Activated CD4-positive, alpha-beta memory T cell treated with anti-CD3 and anti-CD28 coated beads for 36 hours (primary cell): ENCODE data around the gene HOXD8. TPM values are rescaled to one million over a fixed set of nuclear protein-coding genes. Genes with fewer than 3 reads are reported as not detected.
A peak's percentile ranks its signal among the peaks of the same experiment; 100 is the strongest.

Source experiments
- CTCF ChIA-PET: fragments of 350-600 bp; sonication (Branson Sonifier 250); formaldehyde crosslinking; loops from one replicate; lab custom pipeline; 2021; ENCODE audit warnings: antibody characterized with exemption, inconsistent platforms; lab: Charles Lee
- POLR2A ChIA-PET: fragments of 350-600 bp; sonication (Branson Sonifier 250); formaldehyde crosslinking; loops from one replicate; lab custom pipeline; 2021; ENCODE audit warnings: antibody characterized with exemption; lab: Charles Lee
- DNase-seq: peaks from one replicate; pipeline ENCODE4 v3.0.0-alpha.2; 2020
- H3K27ac Mint-ChIP-seq: one replicate; pipeline ENCODE4 v1.8.0; 2021; ENCODE audit warnings: mixed read lengths
- H3K27me3 Mint-ChIP-seq: one replicate; pipeline ENCODE4 v1.8.0; 2021; ENCODE audit warnings: mixed read lengths
- H3K36me3 Mint-ChIP-seq: one replicate; pipeline ENCODE4 v1.8.0; 2021; ENCODE audit warnings: mixed read lengths
- H3K4me1 Mint-ChIP-seq: one replicate; pipeline ENCODE4 v1.8.0; 2021; ENCODE audit warnings: low read depth, mixed read lengths
- H3K4me3 Mint-ChIP-seq: one replicate; pipeline ENCODE4 v1.8.0; 2021; ENCODE audit warnings: mild to moderate bottlenecking, mixed read lengths
- H3K9me3 Mint-ChIP-seq: one replicate; pipeline ENCODE4 v1.8.0; 2021; ENCODE audit warnings: mixed read lengths
- intact Hi-C: fragments of 100-400 bp; cut with micrococcal nuclease; formaldehyde crosslinking; loops from one replicate; pipeline ENCODE4 v1.15.1; 2023
- total RNA-seq, 2 experiments: library from RNA; stranded (reverse); gene quantifications; one replicate each; pipeline ENCODE4 v1.2.3, GENCODE V29; 2021

The HOXD8 gene
- total RNA-seq, 2 experiments from 2014 or later, result not detected

DNA sequence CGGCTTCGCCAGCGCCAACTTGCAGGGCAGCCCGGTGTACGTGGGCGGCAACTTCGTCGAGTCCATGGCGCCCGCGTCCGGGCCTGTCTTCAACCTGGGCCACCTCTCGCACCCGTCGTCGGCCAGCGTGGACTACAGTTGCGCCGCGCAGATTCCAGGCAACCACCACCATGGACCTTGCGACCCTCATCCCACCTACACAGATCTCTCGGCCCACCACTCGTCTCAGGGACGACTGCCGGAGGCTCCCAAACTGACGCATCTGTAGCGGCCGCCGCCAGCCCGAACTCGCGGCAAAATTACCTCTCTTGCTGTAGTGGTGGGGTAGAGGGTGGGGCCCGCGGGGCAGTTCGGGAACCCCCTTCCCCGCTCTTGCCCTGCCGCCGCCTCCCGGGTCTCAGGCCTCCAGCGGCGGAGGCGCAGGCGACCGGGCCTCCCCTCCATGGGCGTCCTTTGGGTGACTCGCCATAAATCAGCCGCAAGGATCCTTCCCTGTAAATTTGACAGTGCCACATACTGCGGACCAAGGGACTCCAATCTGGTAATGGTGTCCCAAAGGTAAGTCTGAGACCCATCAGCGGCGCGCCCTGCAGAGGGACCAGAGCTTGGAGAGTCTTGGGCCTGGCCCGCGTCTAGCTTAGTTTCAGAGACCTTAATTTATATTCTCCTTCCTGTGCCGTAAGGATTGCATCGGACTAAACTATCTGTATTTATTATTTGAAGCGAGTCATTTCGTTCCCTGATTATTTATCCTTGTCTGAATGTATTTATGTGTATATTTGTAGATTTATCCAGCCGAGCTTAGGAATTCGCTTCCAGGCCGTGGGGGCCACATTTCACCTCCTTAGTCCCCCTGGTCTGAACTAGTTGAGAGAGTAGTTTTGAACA lies 42.7 kb downstream of the HOXD8 start:
- no peak for DNase-seq
- intact Hi-C loops, result loop anchor here (5.0 kb wide), 1 partner anchor 45 kb away; the partner anchor contains the start of gene HOXD8
- peaks cover 22% of the 10 kb centered on the region for H3K4me1 Mint-ChIP-seq
- H3K9me3 Mint-ChIP-seq, result no peaks in the 10 kb centered on the region
- H3K27ac Mint-ChIP-seq, result no peak overlapping the region
- POLR2A ChIA-PET, result no interaction called here
- CTCF ChIA-PET, result no interaction called here
- H3K4me3 Mint-ChIP-seq, result no peak overlapping the region
- peaks cover 7% of the 10 kb centered on the region for H3K36me3 Mint-ChIP-seq
- peaks cover 69% of the 10 kb centered on the region for H3K27me3 Mint-ChIP-seq

DNA sequence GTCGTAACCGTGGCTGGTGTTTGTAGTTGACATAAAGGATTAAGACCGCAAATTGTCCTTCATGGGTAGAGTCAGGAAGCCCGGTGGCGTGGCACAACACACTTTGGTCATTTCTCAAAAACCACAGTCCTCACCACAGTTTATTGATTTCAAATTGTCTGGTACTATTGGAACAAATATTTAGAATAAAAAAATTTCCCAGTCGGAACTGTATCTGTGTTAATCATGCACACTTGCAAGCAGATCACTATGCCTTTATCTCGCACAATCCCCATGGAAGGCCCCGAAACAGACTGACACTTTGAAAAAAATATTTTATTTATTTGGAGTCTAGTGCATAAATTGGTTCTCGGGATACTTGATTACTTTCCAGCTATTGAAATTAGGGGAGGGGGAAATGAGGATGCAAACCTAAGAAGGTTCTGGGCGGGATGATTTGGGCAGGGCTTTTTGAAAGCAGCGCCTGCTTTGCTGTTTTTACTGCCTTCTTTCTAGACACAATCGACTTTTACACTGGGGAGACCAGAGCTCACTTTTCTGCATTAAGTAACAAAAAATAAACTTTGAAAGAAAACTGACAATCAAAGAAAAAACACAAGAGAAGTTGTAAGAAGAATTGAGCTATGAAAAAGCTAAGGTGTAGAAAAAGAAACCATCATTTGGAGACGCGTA lies 43.5 kb downstream of the HOXD8 start:
- intact Hi-C loops, result loop anchor here (5.0 kb wide), 1 partner anchor 46 kb away; the partner anchor contains the start of gene HOXD8
- no peak overlapping the region for H3K4me3 Mint-ChIP-seq
- ChIA-PET POLR2A (no interaction called here), CTCF (interaction anchor here (1.5 kb wide), 1 partner anchor 75 kb away, joined by 4 read pairs; no protein-coding TSS in a partner anchor)
- no peak for DNase-seq
- H3K27ac Mint-ChIP-seq, result no peak overlapping the region
- peaks cover 7% of the 10 kb centered on the region for H3K36me3 Mint-ChIP-seq
- H3K4me1 Mint-ChIP-seq, result peaks cover 23% of the 10 kb centered on the region
- no peaks in the 10 kb centered on the region for H3K9me3 Mint-ChIP-seq
- H3K27me3 Mint-ChIP-seq, result peaks cover 68% of the 10 kb centered on the region

- no peak overlapping the region for H3K4me3 Mint-ChIP-seq
- no peak overlapping the region for H3K27ac Mint-ChIP-seq
- peaks cover 7% of the 10 kb centered on the region for H3K36me3 Mint-ChIP-seq
- intact Hi-C loops, result loop anchor here (5.0 kb wide), 1 partner anchor 46 kb away; the partner anchor contains the start of gene HOXD8
- CTCF ChIA-PET, result interaction anchor here (1.5 to 2.0 kb wide), 2 partner anchors 47 to 76 kb away, joined by 4 to 8 read pairs; no protein-coding TSS in a partner anchor
- no peak for DNase-seq
- POLR2A ChIA-PET, result no interaction called here
- peaks cover 23% of the 10 kb centered on the region for H3K4me1 Mint-ChIP-seq
- peaks cover 73% of the 10 kb centered on the region for H3K27me3 Mint-ChIP-seq
- no peaks in the 10 kb centered on the region for H3K9me3 Mint-ChIP-seq
Observed at GRCh38 chr2:176173567-176174381, 44.3 kb downstream of the HOXD8 start.

DNA sequence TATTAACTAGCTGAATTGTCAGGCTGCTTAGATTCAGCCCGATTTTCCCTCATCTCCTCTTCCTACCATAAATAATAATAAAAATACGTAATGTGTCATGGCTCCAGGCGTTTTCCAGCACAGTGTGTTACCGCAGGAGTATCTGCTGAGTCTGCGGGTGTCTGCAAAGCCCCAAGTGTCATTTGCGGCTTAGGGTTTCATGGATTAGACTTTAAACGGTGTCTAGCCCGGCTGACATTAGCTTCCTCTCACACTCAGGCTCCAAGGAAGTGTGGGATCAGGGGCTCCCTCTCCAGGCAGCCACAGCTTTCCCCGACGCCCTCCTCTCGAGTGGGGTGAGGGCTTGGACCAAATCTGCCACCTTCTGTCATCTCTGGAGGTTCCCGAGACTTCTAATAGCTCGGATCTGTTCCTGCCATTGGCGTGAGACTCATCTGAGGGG lies 44.9 kb downstream of the HOXD8 start:
- CTCF ChIA-PET, result interaction anchor here (1.5 to 2.0 kb wide), 2 partner anchors 48 to 77 kb away, joined by 4 to 8 read pairs; no protein-coding TSS in a partner anchor
- no peak for DNase-seq
- Mint-ChIP-seq H3K4me3 (no peak overlapping the region), H3K9me3 (no peaks in the 10 kb centered on the region), H3K27ac (no peak overlapping the region), H3K36me3 (peaks cover 7% of the 10 kb centered on the region), H3K27me3 (peaks cover 76% of the 10 kb centered on the region), H3K4me1 (peaks cover 23% of the 10 kb centered on the region)
- intact Hi-C loops, result loop anchor here (5.0 kb wide), 1 partner anchor 47 kb away; the partner anchor contains the start of gene HOXD8
- POLR2A ChIA-PET, result no interaction called here

DNA sequence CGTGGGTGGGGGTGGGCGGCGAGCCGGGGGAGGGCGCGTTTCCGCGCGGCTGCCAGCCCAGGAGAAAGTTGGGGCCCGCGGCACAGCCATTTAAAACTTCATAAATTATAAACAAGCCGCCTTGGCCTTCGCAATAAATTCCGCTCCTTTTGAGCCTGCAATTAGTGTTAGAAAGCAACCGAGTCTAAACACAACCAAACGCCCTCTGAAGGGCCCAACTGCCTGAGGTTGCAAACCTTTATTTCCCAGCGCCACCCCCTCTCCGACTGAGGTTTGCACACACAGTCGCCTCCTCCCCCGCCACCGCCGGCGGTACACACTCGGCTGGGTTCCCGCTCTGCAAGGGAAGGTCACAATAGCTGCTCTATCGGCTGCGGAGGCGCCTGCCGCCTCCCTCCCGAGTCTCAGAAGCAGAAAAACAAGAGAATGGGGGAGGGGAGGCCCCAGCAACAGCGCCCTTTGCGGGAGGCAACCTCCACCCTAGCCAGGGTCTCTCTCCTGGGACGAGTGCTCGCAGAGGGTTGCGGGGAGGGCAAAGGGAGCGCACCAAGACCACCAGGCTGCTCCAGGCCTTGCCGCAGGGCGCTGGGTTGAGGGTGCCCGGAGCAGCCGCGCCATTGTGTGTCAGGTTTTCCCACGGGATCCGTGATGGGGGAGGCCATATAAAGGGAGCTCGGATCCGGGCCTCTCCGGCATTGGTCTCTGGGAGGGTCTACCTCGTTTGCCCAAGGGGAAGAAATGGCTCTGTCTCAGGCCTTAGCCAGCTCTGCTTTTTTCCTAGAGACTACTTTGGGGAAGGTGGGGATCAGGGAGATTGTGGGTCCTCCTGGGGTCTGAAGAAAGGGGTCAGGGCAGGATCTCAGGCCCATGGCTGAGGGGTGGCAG lies 45.6 kb downstream of the HOXD8 start:
- no peak overlapping the region for H3K27ac Mint-ChIP-seq
- ChIA-PET CTCF (interaction anchor here (0.9 to 2.0 kb wide), 3 partner anchors 48 to 480 kb away, joined by 3 to 8 read pairs (median 4); no protein-coding TSS in a partner anchor), POLR2A (no interaction called here)
- peaks cover 7% of the 10 kb centered on the region for H3K36me3 Mint-ChIP-seq
- peaks cover 78% of the 10 kb centered on the region for H3K27me3 Mint-ChIP-seq
- peak; percentile 34 for DNase-seq
- H3K4me1 Mint-ChIP-seq, result peaks cover 23% of the 10 kb centered on the region
- H3K9me3 Mint-ChIP-seq, result no peaks in the 10 kb centered on the region
- no peak overlapping the region for H3K4me3 Mint-ChIP-seq
- intact Hi-C loops, result loop anchor here (5.0 kb wide), 1 partner anchor 48 kb away; the partner anchor contains the start of gene HOXD8

GRCh38 chr2:176175709-176176607 lies 46.5 kb downstream of the HOXD8 start:
- POLR2A ChIA-PET, result no interaction called here
- Mint-ChIP-seq H3K9me3 (no peaks in the 10 kb centered on the region), H3K36me3 (peaks cover 7% of the 10 kb centered on the region), H3K27ac (no peak overlapping the region), H3K27me3 (peaks cover 79% of the 10 kb centered on the region), H3K4me1 (peaks cover 23% of the 10 kb centered on the region), H3K4me3 (no peak overlapping the region)
- no peak for DNase-seq
- CTCF ChIA-PET, result interaction anchor here (0.6 to 2.0 kb wide), 4 partner anchors 49 to 1523 kb away, joined by 3 to 8 read pairs (median 4); no protein-coding TSS in a partner anchor
- intact Hi-C loops, result no loop called here

GRCh38 chr2:176177580-176178037 lies 48.1 kb downstream of the HOXD8 start:
- no peak overlapping the region for H3K27ac Mint-ChIP-seq
- CTCF ChIA-PET, result interaction anchor here (1.5 kb wide), 1 partner anchor 51 kb away, joined by 4 read pairs; no protein-coding TSS in a partner anchor
- H3K4me1 Mint-ChIP-seq, result peaks cover 20% of the 10 kb centered on the region

GRCh38 chr2:176178038-176178756 lies 48.7 kb downstream of the HOXD8 start:
- DNase-seq, result no peak
- intact Hi-C loops, result no loop called here
- Mint-ChIP-seq H3K9me3 (no peaks in the 10 kb centered on the region), H3K36me3 (peaks cover 3% of the 10 kb centered on the region), H3K27ac (no peak overlapping the region), H3K4me1 (peaks cover 17% of the 10 kb centered on the region), H3K27me3 (peaks cover 77% of the 10 kb centered on the region), H3K4me3 (no peak overlapping the region)
- POLR2A ChIA-PET, result no interaction called here
- CTCF ChIA-PET, result interaction anchor here (1.5 kb wide), 1 partner anchor 51 kb away, joined by 4 read pairs; no protein-coding TSS in a partner anchor

More at GRCh38 chr2:176177580-176178037, 48.1 kb downstream of the HOXD8 start:
- intact Hi-C loops, result no loop called here
- Mint-ChIP-seq H3K4me3 (no peak overlapping the region), H3K9me3 (no peaks in the 10 kb centered on the region), H3K36me3 (peaks cover 6% of the 10 kb centered on the region), H3K27me3 (peaks cover 76% of the 10 kb centered on the region)
- POLR2A ChIA-PET, result no interaction called here
- no peak for DNase-seq

GRCh38 chr2:176178757-176179295 lies 49.3 kb downstream of the HOXD8 start:
- no peak overlapping the region for H3K27ac Mint-ChIP-seq
- no peaks in the 10 kb centered on the region for H3K36me3 Mint-ChIP-seq
- CTCF ChIA-PET, result no interaction called here
- DNase-seq, result no peak
- H3K4me1 Mint-ChIP-seq, result peaks cover 13% of the 10 kb centered on the region
- intact Hi-C loops, result no loop called here
- H3K9me3 Mint-ChIP-seq, result no peaks in the 10 kb centered on the region
- POLR2A ChIA-PET, result no interaction called here
- peaks cover 75% of the 10 kb centered on the region for H3K27me3 Mint-ChIP-seq
- H3K4me3 Mint-ChIP-seq, result no peak overlapping the region
